HG02571 (cell line): ENCODE measurements around the gene NAPSA.
"Not testable (repeated sequence)": the region's sequence is repeated elsewhere in the genome, so short reads cannot be mapped to it uniquely, and the experiment has no call there.

Experiments used
- ATAC-seq: cut with Tn5 transposase; IDR thresholded peaks from one replicate; pipeline ENCODE4 v1.9.1; 2021; ENCODE audit warnings: mild to moderate bottlenecking, moderate library complexity; ENCODE audit not compliant: unreplicated experiment

Gene NAPSA

GRCh38 chr19:50365434-50366306 lies at the start of gene NAPSA:
Gene NAPSA, minus strand, starts transcription at chr19:50365639. Its CDS starts 18 bp downstream, at chr19:50365621.
- ATAC-seq, result no peak

- no peak for ATAC-seq
These were observed 48.1 kb upstream of the NAPSA start for GRCh38 chr19:50413531-50413930.

- no peak for ATAC-seq
These were observed 47.7 kb upstream of the NAPSA start for GRCh38 chr19:50413096-50413495.

GRCh38 chr19:50412419-50412818 lies 47.0 kb upstream of the NAPSA start:
- no peak for ATAC-seq

- ATAC-seq, result no peak
These were observed 44.7 kb upstream of the NAPSA start for GRCh38 chr19:50410109-50410508.

- no peak for ATAC-seq
These were observed 43.9 kb upstream of the NAPSA start for GRCh38 chr19:50409347-50409746.

GRCh38 chr19:50406829-50407228 lies 41.4 kb upstream of the NAPSA start:
- no peak for ATAC-seq

GRCh38 chr19:50406156-50406820 lies 40.8 kb upstream of the NAPSA start:
- ATAC-seq, result no peak

- no peak for ATAC-seq
These were observed 37.3 kb upstream of the NAPSA start for GRCh38 chr19:50402544-50403301.

- ATAC-seq, result no peak
These were observed 36.4 kb upstream of the NAPSA start for GRCh38 chr19:50401605-50402450.

- no peak for ATAC-seq
These were observed 33.9 kb upstream of the NAPSA start for GRCh38 chr19:50399368-50399745.

- ATAC-seq, result no peak
These were observed 33.4 kb upstream of the NAPSA start for GRCh38 chr19:50398675-50399367.

- no peak for ATAC-seq
These were observed 28.6 kb upstream of the NAPSA start for GRCh38 chr19:50394017-50394416.

GRCh38 chr19:50393589-50393988 lies 28.1 kb upstream of the NAPSA start:
- no peak for ATAC-seq

GRCh38 chr19:50392759-50393158 lies 27.3 kb upstream of the NAPSA start:
- ATAC-seq, result no peak

- not testable (repeated sequence) for ATAC-seq
These were observed 25.5 kb upstream of the NAPSA start for GRCh38 chr19:50390952-50391351.

GRCh38 chr19:50390295-50390694 lies 24.9 kb upstream of the NAPSA start:
- not testable (repeated sequence) for ATAC-seq

GRCh38 chr19:50387868-50388245 lies 22.4 kb upstream of the NAPSA start:
- ATAC-seq, result no peak

GRCh38 chr19:50387176-50387867 lies 21.9 kb upstream of the NAPSA start:
- no peak for ATAC-seq
